ENCODE measurements around the gene TNFRSF14. TPM values are rescaled to one million over a fixed set of nuclear protein-coding genes. Genes with fewer than 3 reads are reported as not detected.

Gene TNFRSF14
- total and polyA plus RNA-seq, 2 of the 13 experiments (the other 11 are each of a cell fraction or from before 2014, with no cell fraction given), result 11.9 to 49.9 TPM

- FAIRE-seq, result no peak
- H3K36me3 ChIP-seq (replicated peaks in 1 of 2; ENCODE audit: control insufficient read depth in 1 of 2, insufficient read depth in 2 of 2, low read length in 2 of 2), result no peaks in the 10 kb centered on the region
- ATAC-seq, result peak; percentile 10; the same call in 2 of the 3 replicates
- peaks cover 12% of the 10 kb centered on the region for H3K4me1 ChIP-seq (ENCODE audit: insufficient read depth, low read length)
- ChIA-PET POLR2A (no interaction called here), CTCF (ENCODE audit: low intra/inter-chr PET ratio, low total read pairs) (no interaction called here)
- peak overlapping the region; percentile 42; the same call in 1 of the 2 replicates for H3K4me2 ChIP-seq (ENCODE audit: low read depth, low read length)
- 52% methylated on average over 4 of the region's 26 CpGs for WGBS (ENCODE audit: low lambda C conversion rate)
- no peak overlapping the region; a peak in 1 of 6 replicates for H3K4me3 ChIP-seq (replicated peaks in 1 of 3; ENCODE audit: insufficient read depth in 1 of 3, low read depth in 2 of 3, low read length in 3 of 3)
- TF ChIP-seq NFRKB (IDR thresholded peaks at IDR 0.05) (no peak), SP4 (CRISPR knock-in tag; IDR thresholded peaks at IDR 0.05) (0 out of 2 replicates have a peak, but pooled peaks have one; percentile 22), ZNF275 (CRISPR knock-in tag; IDR thresholded peaks at IDR 0.05; ENCODE audit: borderline replicate concordance) (no peak)
- H3K9me3 ChIP-seq (ENCODE audit: low read length), result no peaks in the 10 kb centered on the region
- no peak overlapping the region for H3K27ac ChIP-seq (ENCODE audit: extremely low read length, insufficient read depth, low read length)
- no peaks in the 10 kb centered on the region for H4K20me1 ChIP-seq (ENCODE audit: insufficient read depth, low read length)
- intact Hi-C loops (cut with micrococcal nuclease; ENCODE audit: unreplicated experiment), result no loop called here
- H3K27me3 ChIP-seq (ENCODE audit: control insufficient read depth in 1 of 2, insufficient read depth in 2 of 2, low read length in 2 of 2), result peaks cover 8 to 47% of the 10 kb centered on the region in 2 experiments; a peak in 4 of 5 replicates
- BruUV-seq (replicated peaks), result no TSS peak
- no peaks in the 10 kb centered on the region for H3K79me2 ChIP-seq (ENCODE audit: insufficient read depth, low read length)
- no peak for DNase-seq (ENCODE audit: low spot score)
- in situ Hi-C loops (cut with HindIII; ENCODE audit: extremely low pct_ligation_motif_present, low pct_unique_long_range_greater_than_20kb), result no loop called here
- no peak overlapping the region for H2AFZ ChIP-seq (ENCODE audit: low read length)
- H3K9ac ChIP-seq (ENCODE audit: insufficient read depth, low read depth, low read length), result no peak overlapping the region
These were observed 37.2 kb downstream of the TNFRSF14 start for GRCh38 chr1:2593251-2593878.

GRCh38 chr1:2594001-2594640 is 38.0 kb downstream of the TNFRSF14 start:
- TF ChIP-seq GPBP1L1 (CRISPR knock-in tag; IDR thresholded peaks at IDR 0.05), result no peak
- TF ChIP-seq ZNF687 (CRISPR knock-in tag; IDR thresholded peaks at IDR 0.05), result peak; percentile 35; the same call in 1 of the 2 replicates
- TF ChIP-seq ZNF589 (CRISPR knock-in tag; conservative IDR thresholded peaks at IDR 0.05), result 0 out of 2 replicates have a peak, but pooled peaks have one; percentile 40
- intact Hi-C loops (cut with micrococcal nuclease; ENCODE audit: unreplicated experiment), result no loop called here
- CTCF ChIA-PET (ENCODE audit: low intra/inter-chr PET ratio, low total read pairs), result no interaction called here
- Histone ChIP-seq H3K9ac (ENCODE audit: insufficient read depth, low read depth, low read length) (no peak overlapping the region), H3K4me1 (ENCODE audit: insufficient read depth, low read length) (peaks cover 12% of the 10 kb centered on the region), H4K20me1 (ENCODE audit: insufficient read depth, low read length) (no peaks in the 10 kb centered on the region), H3K27ac (ENCODE audit: extremely low read length, insufficient read depth, low read length) (no peak overlapping the region), H3K36me3 (replicated peaks in 1 of 2; ENCODE audit: control insufficient read depth in 1 of 2, insufficient read depth in 2 of 2, low read length in 2 of 2) (no peaks in the 10 kb centered on the region), H3K79me2 (ENCODE audit: insufficient read depth, low read length) (no peaks in the 10 kb centered on the region), H2AFZ (ENCODE audit: low read length) (no peak overlapping the region), H3K4me3 (replicated peaks in 1 of 3; ENCODE audit: insufficient read depth in 1 of 3, low read depth in 2 of 3, low read length in 3 of 3) (peak overlapping the region in 1 of 3 experiments; percentile 10; a peak in 1 of 6 replicates), H3K4me2 (ENCODE audit: low read depth, low read length) (peak overlapping the region; percentile 42), H3K9me3 (ENCODE audit: low read length) (no peaks in the 10 kb centered on the region), H3K27me3 (ENCODE audit: control insufficient read depth in 1 of 2, insufficient read depth in 2 of 2, low read length in 2 of 2) (peaks cover 8 to 47% of the 10 kb centered on the region in 2 experiments; a peak in 4 of 5 replicates)
- 27% methylated on average over 2 of the region's 20 CpGs for WGBS (ENCODE audit: low lambda C conversion rate)
- no TSS peak for BruUV-seq (replicated peaks)
- peak; percentile 17; the same call in 2 of the 3 replicates for ATAC-seq
- no peak for FAIRE-seq
- no peak for DNase-seq (ENCODE audit: low spot score)
- POLR2A ChIA-PET, result no interaction called here
- in situ Hi-C loops (cut with HindIII; ENCODE audit: extremely low pct_ligation_motif_present, low pct_unique_long_range_greater_than_20kb), result no loop called here

Data from HepG2 (cell line).